CD4-positive, CD25-positive, alpha-beta regulatory T cell (primary cell): ENCODE data around the gene MYO18B. TPM values are rescaled to one million over a fixed set of nuclear protein-coding genes. Genes with fewer than 3 reads are reported as not detected.

Source experiments
- ATAC-seq, 2 donors: fragments of 150-1000 bp; cut with Tn5 transposase; one replicate each; pipeline ENCODE4 v1.10.0; 2021; ENCODE audit warnings: low read depth in 2 of 2, moderate number of reproducible peaks in 2 of 2, moderate library complexity in 1 of 2
- DNase-seq, 3 donors: peaks; one replicate each; pipeline versions ENCODE4 v3.0.0 to v3.0.0-alpha.2; 2012 to 2022; ENCODE audit warnings: mixed read lengths in 1 of 3
- H3K27ac ChIP-seq: one replicate; pipeline ENCODE4 v1.7.0; 2013; ENCODE audit warnings: mild to moderate bottlenecking, low read length; ENCODE audit not compliant: insufficient read depth, poor library complexity, severe bottlenecking
- H3K27me3 ChIP-seq: one replicate; pipeline ENCODE4 v1.7.0; 2013; ENCODE audit warnings: low read length; ENCODE audit not compliant: control insufficient read depth, insufficient read depth
- H3K36me3 ChIP-seq: one replicate; pipeline ENCODE4 v1.7.0; 2013; ENCODE audit warnings: mild to moderate bottlenecking, low read length, moderate library complexity; ENCODE audit not compliant: control insufficient read depth, insufficient read depth
- H3K4me1 ChIP-seq: 2 replicates; pipeline ENCODE4 v1.7.0; 2013; ENCODE audit warnings: mild to moderate bottlenecking, low read length; ENCODE audit not compliant: insufficient read depth, control insufficient read depth, poor library complexity, severe bottlenecking
- H3K4me3 ChIP-seq: one replicate; pipeline ENCODE4 v1.7.0; 2013; ENCODE audit warnings: low read depth, mild to moderate bottlenecking, low read length, moderate library complexity
- H3K9me3 ChIP-seq, 2 experiments: 1 replicate in 1 of 2; 2 replicates in 1 of 2; pipeline ENCODE4 v1.7.0; 2013; ENCODE audit warnings: low read length in 2 of 2, mild to moderate bottlenecking in 1 of 2, moderate library complexity in 1 of 2; ENCODE audit not compliant: control insufficient read depth in 2 of 2
- H3K27ac Mint-ChIP-seq, 3 donors: one replicate each; pipeline ENCODE4 v1.8.0; 2020 to 2022; ENCODE audit warnings: mild to moderate bottlenecking in 3 of 3, mixed read lengths in 3 of 3, moderate library complexity in 2 of 3
- H3K27me3 Mint-ChIP-seq: one replicate; pipeline ENCODE4 v1.8.0; 2022; ENCODE audit warnings: mild to moderate bottlenecking, mixed read lengths
- H3K36me3 Mint-ChIP-seq: one replicate; pipeline ENCODE4 v1.8.0; 2020; ENCODE audit warnings: mixed read lengths
- H3K4me1 Mint-ChIP-seq, 4 donors: one replicate each; pipeline ENCODE4 v1.8.0; 2020 to 2022; ENCODE audit warnings: mixed read lengths in 4 of 4, mild to moderate bottlenecking in 1 of 4
- H3K4me3 Mint-ChIP-seq, 4 donors: one replicate each; pipeline ENCODE4 v1.8.0; 2020 to 2022; ENCODE audit warnings: mild to moderate bottlenecking in 4 of 4, mixed read lengths in 4 of 4, moderate library complexity in 3 of 4
- H3K9me3 Mint-ChIP-seq, 7 donors: one replicate each; pipeline ENCODE4 v1.8.0; 2020 to 2022; ENCODE audit warnings: mixed read lengths in 7 of 7, mild to moderate bottlenecking in 3 of 7, moderate library complexity in 2 of 7
- polyA plus RNA-seq, 4 donors: library from polyadenylated mRNA; unstranded; fragments of 300-500 nt; fragmentation: Illumina TruSeq; gene quantifications; one replicate each; pipeline ENCODE4 v1.2.3, GENCODE V29; 2021
- total RNA-seq: library from RNA; stranded (reverse); gene quantifications from one replicate; pipeline ENCODE4 v1.2.3, GENCODE V29; 2022

MYO18B gene
- total and polyA plus RNA-seq, 5 donors from 2014 or later, result 0.27 to 0.35 TPM; not detected in 3

DNA sequence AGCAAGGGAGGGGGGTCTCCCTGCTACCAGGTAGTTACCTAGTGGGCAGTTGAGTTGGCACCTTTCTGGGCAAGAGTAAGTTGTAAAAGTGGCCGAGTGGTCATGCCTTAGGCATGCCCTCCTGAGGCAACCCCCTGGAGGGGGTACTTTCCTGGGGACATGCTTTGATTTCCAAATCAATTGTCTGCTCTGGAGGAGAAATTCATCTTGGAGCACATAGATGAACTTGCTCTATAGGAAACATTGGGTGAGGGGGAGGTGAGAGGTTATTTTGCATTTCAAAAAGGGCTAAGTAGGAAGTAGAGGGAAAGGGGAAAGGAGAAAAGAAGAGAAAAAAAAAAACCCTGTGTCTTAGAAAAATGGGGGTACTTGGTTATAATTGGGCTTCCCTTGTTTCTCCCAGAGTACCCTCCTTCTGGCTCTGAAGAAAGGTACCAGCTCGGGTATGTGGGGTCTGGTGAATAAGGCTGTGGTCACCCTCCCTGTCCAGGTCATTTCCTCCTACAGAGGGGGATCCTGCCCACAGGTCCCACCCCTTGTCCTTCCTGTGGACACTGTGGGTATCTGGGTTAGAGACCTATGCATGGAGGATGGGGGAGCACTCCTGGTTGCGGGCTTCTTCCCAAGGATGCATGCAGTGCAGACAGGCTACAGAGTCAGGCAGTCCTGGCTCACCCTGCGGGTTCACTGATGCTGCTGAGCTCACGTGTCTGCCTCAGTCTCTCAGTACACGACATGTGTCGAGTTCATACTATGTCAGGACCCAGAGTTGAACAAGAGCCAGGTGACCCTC lies 193.5 kb downstream of the MYO18B start:
- Mint-ChIP-seq H3K27ac (no peak overlapping the region), H3K27me3 (peaks cover 11% of the 10 kb centered on the region), H3K36me3 (no peaks in the 10 kb centered on the region), H3K4me3 (no peak overlapping the region), H3K4me1 (no peaks in the 10 kb centered on the region), H3K9me3 (peaks cover 0 to 15% (median 7%) of the 10 kb centered on the region in 7 donors)
- Histone ChIP-seq H3K27ac (no peak overlapping the region), H3K9me3 (no peaks in the 10 kb centered on the region), H3K27me3 (no peaks in the 10 kb centered on the region), H3K4me1 (no peaks in the 10 kb centered on the region), H3K4me3 (no peak overlapping the region), H3K36me3 (no peaks in the 10 kb centered on the region)
- DNase-seq (no peak), ATAC-seq (no peak)

DNA sequence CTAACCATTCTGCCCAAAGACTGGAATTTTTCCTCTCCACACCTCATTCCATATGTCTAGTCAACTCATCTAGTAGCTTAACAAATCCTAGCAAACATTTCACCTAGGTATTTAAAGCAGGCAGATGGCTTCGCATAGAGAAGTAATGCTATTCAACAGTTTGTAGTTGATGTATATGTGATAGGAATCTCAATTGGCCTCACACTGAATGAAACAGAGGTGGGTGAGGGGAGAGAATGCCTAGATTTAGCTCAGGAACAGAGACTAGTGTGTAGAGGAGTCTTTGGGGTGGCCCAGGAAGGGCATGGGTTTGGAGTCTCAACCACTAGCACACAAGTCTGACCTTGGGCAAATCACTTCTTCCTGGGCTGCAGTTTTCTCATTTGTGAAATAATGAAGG lies 196.2 kb downstream of the MYO18B start:
- Histone ChIP-seq H3K27ac (no peak overlapping the region), H3K9me3 (no peaks in the 10 kb centered on the region), H3K4me3 (no peak overlapping the region), H3K27me3 (no peaks in the 10 kb centered on the region), H3K4me1 (no peaks in the 10 kb centered on the region), H3K36me3 (no peaks in the 10 kb centered on the region)
- Mint-ChIP-seq H3K9me3 (peaks cover 0 to 15% (median 5%) of the 10 kb centered on the region in 7 donors), H3K4me3 (no peak overlapping the region), H3K4me1 (no peaks in the 10 kb centered on the region), H3K27ac (no peak overlapping the region), H3K36me3 (no peaks in the 10 kb centered on the region), H3K27me3 (peaks cover 5% of the 10 kb centered on the region)
- ATAC-seq, result no peak
- no peak for DNase-seq

DNA sequence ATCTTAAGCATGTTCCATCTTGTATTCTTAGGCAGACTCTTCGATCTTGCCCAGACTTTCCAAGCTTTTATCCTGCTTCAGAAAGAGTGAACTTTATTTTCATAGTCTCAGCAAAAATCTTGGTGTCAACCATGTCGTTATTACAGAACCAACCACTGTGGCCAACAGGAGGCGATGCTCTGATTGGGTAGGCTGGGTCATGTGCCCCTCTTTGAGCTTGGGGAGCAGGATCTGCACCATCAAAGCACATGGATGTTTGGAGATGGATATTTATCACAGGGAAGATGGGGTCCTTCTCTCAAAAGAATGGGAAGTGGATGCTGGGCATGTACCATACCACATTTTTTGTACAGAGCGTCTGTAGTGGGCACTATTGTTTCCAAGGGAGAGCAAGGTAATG lies 197.4 kb downstream of the MYO18B start:
- H3K36me3 ChIP-seq, result no peaks in the 10 kb centered on the region
- no peaks in the 10 kb centered on the region for H3K4me1 ChIP-seq
- DNase-seq (no peak), ATAC-seq (no peak)
- Mint-ChIP-seq H3K36me3 (no peaks in the 10 kb centered on the region), H3K4me3 (no peak overlapping the region), H3K27ac (no peak overlapping the region), H3K4me1 (no peaks in the 10 kb centered on the region), H3K27me3 (peaks cover 5% of the 10 kb centered on the region), H3K9me3 (peaks cover 0 to 6% (median 3%) of the 10 kb centered on the region in 7 donors)
- H3K4me3 ChIP-seq, result no peak overlapping the region
- H3K9me3 ChIP-seq, result no peaks in the 10 kb centered on the region
- H3K27me3 ChIP-seq, result no peaks in the 10 kb centered on the region
- H3K27ac ChIP-seq, result no peak overlapping the region

DNA sequence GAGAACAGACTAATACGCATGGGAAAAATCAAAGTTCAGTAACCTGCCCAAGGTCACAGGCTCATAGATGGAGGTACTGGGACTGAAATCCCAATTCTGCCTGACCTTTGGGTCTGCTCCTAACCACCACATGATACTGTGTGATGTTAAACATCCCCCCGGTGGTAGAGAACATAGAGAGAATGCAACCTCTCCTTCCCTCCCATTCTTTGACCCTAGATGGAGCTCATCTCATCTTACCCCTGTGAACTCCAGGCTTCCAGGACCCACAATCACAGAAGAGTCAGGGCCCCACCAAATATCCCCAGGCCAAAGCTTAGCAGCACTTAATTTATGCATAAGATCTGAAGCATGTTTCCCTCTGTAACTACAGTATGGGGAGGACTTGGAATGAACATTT lies 198.5 kb downstream of the MYO18B start:
- Histone ChIP-seq H3K27ac (no peak overlapping the region), H3K4me3 (no peak overlapping the region), H3K4me1 (no peaks in the 10 kb centered on the region), H3K36me3 (no peaks in the 10 kb centered on the region), H3K27me3 (no peaks in the 10 kb centered on the region), H3K9me3 (no peaks in the 10 kb centered on the region)
- peaks cover 5% of the 10 kb centered on the region for H3K27me3 Mint-ChIP-seq
- ATAC-seq, result no peak
- H3K9me3 Mint-ChIP-seq, result peaks cover 0 to 6% (median 3%) of the 10 kb centered on the region in 7 donors
- no peaks in the 10 kb centered on the region for H3K36me3 Mint-ChIP-seq
- H3K4me1 Mint-ChIP-seq, result no peaks in the 10 kb centered on the region
- H3K4me3 Mint-ChIP-seq, result no peak overlapping the region
- DNase-seq, result no peak
- H3K27ac Mint-ChIP-seq, result no peak overlapping the region

DNA sequence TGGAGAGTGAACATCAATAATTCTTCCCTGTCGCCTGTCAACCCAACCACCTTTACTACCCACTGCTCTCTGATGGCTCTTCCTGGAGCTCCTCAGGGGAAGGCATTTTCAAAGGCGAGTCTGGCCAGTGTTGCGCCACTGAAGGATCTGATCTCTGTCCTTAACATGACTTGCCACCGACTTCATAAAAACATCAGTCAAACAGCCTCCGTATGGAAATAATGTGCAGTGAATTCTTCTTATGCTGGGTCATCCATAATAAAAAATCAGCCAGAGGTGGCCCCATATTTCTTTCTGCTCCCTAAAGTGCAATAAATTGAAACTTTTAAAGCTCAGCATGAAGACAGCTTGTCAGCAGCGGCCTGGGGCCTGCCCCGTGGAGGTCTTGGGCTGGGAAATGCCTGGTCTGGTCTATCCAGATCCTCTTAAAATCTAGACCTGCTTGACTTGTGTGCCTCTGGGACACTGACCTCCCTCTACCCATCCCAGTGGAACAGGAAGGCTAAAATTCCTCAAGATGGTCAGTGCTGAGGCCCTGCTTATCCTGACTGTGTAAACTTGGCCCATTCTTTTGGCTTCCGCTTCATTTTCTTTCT lies 199.5 kb downstream of the MYO18B start:
- Mint-ChIP-seq H3K9me3 (peaks cover 0 to 6% (median 2%) of the 10 kb centered on the region in 7 donors), H3K4me3 (no peak overlapping the region), H3K27ac (no peak overlapping the region), H3K4me1 (no peaks in the 10 kb centered on the region), H3K36me3 (no peaks in the 10 kb centered on the region), H3K27me3 (no peaks in the 10 kb centered on the region)
- H3K4me1 ChIP-seq, result no peaks in the 10 kb centered on the region
- H3K27ac ChIP-seq, result no peak overlapping the region
- H3K9me3 ChIP-seq, result no peaks in the 10 kb centered on the region
- no peak overlapping the region for H3K4me3 ChIP-seq
- no peaks in the 10 kb centered on the region for H3K36me3 ChIP-seq
- DNase-seq (no peak), ATAC-seq (no peak)
- H3K27me3 ChIP-seq, result no peaks in the 10 kb centered on the region

DNA sequence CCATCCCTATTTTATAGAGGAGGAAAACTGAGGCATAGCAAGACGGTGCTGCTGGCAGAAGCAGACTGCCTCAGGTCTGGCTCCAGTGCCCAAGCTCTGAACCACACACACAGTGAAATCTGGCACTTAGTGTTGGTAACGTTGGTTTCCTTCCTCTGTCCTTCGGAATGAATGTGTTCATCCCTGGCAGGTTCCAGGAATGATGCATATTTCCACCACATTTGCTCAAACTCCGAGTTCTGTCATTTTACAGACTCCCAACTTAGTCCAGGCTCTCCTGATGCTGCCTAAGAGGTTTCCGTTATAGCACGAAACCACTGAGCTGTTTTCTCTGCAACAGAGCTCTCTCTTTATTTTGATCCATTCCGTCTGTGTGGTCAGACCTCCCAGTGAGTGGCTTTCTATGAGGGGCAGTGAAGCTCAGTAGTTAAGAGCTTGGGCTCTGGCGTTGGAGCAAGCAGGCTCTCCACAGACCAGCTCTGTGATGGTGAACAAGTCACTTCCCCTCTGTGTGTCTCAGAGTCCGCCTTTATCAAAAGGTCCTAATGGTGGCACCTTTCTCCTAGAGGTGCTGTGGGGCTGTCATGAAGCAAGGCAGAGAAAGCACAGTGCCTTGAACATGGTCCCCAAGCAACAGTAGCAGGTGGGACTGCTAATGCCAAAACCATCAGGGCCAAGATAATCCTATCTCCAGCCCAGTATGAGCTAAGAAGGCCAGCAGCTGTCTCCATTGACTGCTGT lies 200.3 kb downstream of the MYO18B start:
- no peaks in the 10 kb centered on the region for H3K4me1 ChIP-seq
- no peak overlapping the region for H3K27ac Mint-ChIP-seq
- H3K27ac ChIP-seq, result no peak overlapping the region
- no peaks in the 10 kb centered on the region for H3K9me3 ChIP-seq
- H3K4me3 ChIP-seq, result no peak overlapping the region
- no peaks in the 10 kb centered on the region for H3K36me3 ChIP-seq
- DNase-seq (no peak), ATAC-seq (no peak)
- no peaks in the 10 kb centered on the region for H3K36me3 Mint-ChIP-seq
- H3K27me3 ChIP-seq, result no peaks in the 10 kb centered on the region
- H3K9me3 Mint-ChIP-seq, result peaks cover 0 to 6% (median 2%) of the 10 kb centered on the region in 7 donors
- no peaks in the 10 kb centered on the region for H3K27me3 Mint-ChIP-seq
- H3K4me3 Mint-ChIP-seq, result peak overlapping the region in 1 of 4 donors; percentile 31
- no peaks in the 10 kb centered on the region for H3K4me1 Mint-ChIP-seq

GRCh38 chr22:25942856-25943411 lies 200.9 kb downstream of the MYO18B start:
- Mint-ChIP-seq H3K4me3 (no peak overlapping the region), H3K9me3 (peaks cover 0 to 4% (median 2%) of the 10 kb centered on the region in 7 donors), H3K4me1 (no peaks in the 10 kb centered on the region), H3K27ac (no peak overlapping the region), H3K36me3 (no peaks in the 10 kb centered on the region), H3K27me3 (no peaks in the 10 kb centered on the region)
- DNase-seq (no peak), ATAC-seq (no peak)
- Histone ChIP-seq H3K4me1 (no peaks in the 10 kb centered on the region), H3K27me3 (no peaks in the 10 kb centered on the region), H3K36me3 (no peaks in the 10 kb centered on the region), H3K9me3 (no peaks in the 10 kb centered on the region), H3K4me3 (no peak overlapping the region), H3K27ac (no peak overlapping the region)
